GM18951 (cell line): ENCODE results near the gene PHPT1.
"Not testable (repeated sequence)": the region's sequence is repeated elsewhere in the genome, so short reads cannot be mapped to it uniquely, and the experiment has no call there.

Experiments used
- POLR2A ChIP-seq: IDR thresholded peaks from 4 replicates; pipeline ENCODE4 v1.6.1; 2011; ENCODE audit warnings: mild to moderate bottlenecking; ENCODE audit not compliant: insufficient read length, insufficient read depth; ENCODE audit errors: extremely low read depth
- in situ Hi-C: fragments of 300-500 bp; cut with MboI; formaldehyde crosslinking; loops from one replicate; pipeline ENCODE4 v1.12.0; 2022; ENCODE audit warnings: low sequenced_read_pairs, mixed read lengths, inconsistent platforms; ENCODE audit not compliant: unreplicated experiment

PHPT1 gene

DNA sequence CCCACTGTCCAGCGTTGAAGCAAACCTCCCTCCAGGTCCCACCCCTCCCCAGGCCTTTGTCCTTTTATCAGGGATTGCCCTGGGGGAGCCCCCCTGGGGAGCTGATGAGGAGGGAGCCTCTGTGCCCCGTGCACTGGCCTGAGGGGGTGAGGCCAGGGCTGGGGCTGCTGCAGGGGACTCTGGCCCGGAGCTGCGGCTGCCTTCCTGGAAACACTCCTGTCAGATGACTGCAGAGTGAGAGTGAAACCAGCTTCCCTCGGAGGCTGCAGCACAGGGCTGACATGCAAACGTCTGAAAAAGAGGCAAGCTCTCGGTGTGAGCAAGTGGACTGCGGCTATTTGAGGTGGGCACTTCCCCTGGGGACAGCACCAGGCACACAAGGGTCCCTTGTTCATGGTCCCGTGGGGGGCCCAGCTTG lies 32.5 kb downstream of the PHPT1 start:
- in situ Hi-C loops: no loop called here
- TF ChIP-seq POLR2A: no peak

DNA sequence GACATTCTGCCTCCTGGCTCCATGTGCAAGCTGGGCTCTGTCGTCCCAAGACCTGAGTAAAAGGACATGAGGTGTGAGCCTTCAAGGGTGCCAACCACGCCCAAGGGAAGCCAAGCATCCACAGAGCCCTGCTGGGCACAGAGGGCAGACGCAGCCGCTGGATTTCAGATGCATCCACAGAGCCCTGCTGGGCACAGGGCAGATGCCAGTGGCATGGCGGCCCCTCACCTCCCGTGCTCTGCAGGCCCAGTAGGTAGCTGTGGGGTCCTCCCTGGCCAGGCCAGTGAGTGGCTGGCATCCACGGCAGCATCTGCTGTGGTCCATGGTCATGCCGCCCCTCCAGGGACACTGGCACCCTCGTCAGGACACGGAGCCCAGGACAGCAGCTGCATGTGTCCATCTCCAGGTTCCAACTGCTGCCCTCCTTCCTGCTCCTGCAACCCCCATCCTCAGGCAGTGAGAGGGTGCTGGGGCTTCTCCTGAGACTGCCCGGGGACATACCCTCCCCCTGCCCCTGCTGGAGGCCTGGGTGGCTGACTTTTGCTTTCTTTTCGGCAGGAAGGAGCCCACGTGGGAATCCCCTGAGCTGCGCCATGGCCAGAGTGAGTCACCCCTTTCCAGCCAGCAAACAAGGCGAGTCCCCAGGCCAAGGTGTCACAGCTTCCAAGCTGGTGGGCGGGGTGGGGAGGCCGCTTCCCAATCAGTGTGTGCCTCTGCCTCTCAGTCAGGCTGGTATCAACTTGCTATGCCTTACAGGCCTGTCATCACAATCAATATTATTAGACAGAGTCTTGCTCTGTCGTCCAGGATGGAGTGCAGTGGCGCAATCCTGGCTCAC lies 33.1 kb downstream of the PHPT1 start:
- peak; percentile 36 for TF ChIP-seq POLR2A
- in situ Hi-C loops: no loop called here

DNA sequence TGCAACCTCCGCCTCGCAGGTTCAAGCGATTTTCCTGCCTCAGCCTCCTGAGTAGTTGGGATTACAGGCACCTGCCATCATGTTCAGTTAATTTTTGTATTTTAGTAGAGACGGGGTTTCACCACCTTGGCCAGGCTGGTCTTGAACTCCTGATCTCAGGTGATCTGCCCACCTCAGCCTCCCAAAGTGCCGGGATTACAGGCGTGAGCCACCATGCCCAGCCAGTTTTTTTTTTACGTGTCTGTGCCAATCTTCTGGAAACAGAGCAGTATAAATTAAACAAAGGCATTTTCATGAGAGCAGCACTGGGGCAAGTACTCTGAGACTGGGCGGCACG lies 33.7 kb downstream of the PHPT1 start:
- in situ Hi-C loops: not testable (repeated sequence)

DNA sequence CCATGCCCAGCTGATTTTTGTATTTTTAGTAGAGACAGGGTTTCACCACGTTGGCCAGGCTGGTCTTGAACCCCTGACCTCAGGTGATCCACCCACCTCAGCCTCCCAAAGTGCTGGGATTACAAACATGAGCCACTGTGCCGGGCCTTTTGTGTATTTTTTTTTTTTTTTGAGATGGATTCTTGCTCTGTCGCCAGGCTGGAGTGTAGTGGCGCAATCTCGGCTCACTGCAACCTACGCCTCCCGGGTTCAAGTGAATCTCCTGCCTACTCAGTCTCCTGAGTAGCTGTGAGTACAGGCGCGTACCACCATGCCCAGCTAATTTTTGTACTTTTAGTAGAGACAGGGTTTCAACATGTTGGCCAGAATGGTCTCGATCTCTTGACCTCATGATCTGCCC lies 34.5 kb downstream of the PHPT1 start:
- in situ Hi-C loops: not testable (repeated sequence)

DNA sequence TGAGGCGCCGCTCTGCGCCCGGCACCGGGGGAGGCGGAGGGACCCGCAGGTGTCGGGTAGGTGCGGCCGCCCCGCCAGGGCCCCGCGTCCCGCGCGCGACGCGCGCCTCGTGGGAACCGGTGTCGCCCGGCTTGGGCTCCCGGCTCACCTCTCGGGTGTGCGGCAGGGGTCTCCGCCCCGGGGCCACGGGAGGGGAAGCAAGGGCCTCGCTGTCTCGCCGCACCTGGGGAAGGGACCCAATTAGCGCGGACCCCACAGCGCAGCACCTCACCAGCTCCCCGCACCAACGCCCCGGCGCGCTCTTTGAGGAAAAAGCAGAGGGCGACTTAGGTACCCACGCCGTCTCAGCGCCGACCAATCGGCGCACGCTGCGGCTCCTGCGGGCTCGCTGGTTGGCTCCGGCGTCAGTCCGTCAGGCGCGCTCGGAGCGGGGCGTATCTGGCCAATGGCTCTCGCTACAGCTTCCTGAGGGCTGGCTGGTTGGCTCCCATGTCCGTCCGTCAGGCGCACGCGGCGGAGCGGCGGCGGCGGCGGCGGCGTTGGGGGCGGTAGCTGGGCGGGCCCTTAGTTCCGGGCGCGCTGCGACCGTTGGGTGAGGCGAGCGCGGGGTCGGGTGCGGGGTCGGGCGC lies 36.9 kb downstream of the PHPT1 start, which contains the start of gene TRAF2:
Gene TRAF2 (plus strand): TSS at position 567 of the 629 bp plus-strand sequence. CDS start 12,225 bp downstream, outside the sequence.
- in situ Hi-C loops: no loop called here
- TF ChIP-seq POLR2A: peak; percentile 93

DNA sequence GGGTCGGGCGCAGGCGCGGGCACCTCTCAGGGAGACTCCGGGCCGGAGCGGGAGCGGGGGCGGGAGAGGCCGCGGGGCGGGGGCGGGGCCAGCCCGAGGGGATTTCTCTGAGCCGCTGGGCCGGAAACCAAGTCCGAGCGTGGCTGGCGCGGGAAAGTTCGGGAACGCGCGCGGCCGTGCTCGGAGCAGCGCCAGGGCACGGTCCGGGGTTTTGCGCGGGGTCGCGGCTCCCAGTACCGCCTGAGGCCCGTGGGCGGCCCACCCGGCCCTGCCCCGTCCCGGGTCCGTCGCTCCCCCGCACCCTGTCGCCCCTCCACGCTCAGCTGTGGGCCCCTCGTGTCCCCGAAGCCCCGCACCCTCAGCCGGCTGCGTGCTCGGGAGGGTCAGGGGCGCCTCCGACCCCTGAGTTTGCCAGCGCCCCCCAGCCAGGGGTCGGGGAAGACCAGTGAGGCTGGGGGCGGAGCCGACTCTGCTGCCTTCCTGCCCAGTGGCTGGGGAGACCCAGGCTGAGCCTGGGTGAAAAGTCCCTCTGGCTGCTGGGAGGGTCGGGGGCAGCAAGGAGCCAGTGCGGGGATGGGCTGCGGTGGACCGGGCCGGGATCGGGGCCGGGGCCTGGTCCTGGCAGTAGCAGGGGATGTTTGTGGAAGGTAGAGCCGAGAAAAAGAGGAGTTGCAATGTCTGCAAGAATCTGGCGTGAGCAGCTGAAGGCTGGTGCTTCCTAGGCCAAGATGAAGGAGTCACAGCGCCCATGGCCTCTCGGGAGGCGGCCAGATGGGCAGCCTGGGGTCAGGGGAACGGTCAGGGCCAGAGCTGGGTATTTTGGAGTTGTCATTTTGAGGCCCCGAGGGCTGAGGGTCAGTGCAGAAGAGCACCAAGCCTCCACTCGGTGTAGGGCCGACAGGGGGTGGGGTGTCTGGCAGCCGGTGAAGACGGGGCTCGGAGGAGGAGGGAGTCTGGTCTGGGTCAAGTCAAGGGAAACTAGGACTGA lies 37.7 kb downstream of the PHPT1 start:
- peak; percentile 35 for TF ChIP-seq POLR2A
- in situ Hi-C loops: no loop called here

DNA sequence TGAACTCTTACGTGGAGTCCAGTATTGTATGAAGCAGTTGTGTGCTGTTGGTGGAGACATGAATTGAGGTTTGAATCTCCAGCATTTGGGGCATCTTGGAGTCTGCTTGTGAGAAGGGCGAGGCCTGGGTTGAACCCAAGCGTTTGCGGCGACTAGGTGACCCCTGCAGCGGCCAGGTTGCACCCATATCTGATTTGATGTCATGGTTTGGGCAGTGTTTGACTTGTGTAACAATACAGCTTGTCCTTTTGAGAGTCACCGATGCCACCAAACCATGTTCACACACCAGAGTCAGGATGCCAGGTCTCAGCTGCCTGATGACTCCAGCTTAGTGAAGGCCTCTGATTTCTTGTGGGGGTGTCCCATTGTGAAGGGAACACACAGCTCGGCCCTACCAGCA lies 39.2 kb downstream of the PHPT1 start:
- in situ Hi-C loops: no loop called here
- no peak for TF ChIP-seq POLR2A

DNA sequence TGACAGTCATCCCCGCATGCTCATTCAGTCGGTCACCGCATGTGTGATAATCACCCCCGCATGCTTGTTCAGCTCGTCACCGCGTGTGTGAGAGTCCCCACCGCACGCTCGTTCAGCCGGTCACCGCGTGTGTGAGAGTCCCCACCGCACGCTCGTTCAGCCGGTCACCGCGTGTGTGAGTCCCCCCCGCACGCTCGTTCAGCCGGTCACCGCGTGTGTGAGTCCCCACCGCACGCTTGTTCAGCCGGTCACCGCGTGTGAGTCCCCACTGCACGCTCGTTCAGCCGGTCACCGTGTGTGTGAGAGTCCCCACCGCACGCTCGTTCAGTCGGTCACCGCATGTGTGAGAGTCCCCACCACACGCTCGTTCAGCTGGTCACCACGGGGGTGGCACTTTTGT lies 40.6 kb downstream of the PHPT1 start:
- in situ Hi-C loops: no loop called here
- TF ChIP-seq POLR2A: no peak

DNA sequence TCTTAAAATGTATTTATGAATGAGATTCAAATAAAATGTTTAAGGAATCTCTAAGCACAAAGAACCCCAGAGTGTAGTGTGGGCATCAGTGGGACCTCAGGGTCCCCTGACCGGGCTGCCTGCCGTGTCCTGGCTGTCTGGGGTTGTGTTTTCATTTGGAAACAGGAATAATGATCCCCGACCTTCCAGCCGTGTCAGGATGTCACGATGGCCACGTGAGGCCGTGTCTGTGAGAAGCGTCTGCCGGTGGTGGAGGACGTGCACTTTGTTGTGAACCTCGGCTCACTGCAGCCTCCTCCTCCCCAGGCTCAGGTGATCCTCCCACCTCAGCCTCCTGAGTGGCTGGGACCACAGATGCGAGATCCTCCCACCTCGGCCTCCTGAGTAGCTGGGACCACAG lies 41.5 kb downstream of the PHPT1 start:
- TF ChIP-seq POLR2A: no peak
- in situ Hi-C loops: no loop called here

DNA sequence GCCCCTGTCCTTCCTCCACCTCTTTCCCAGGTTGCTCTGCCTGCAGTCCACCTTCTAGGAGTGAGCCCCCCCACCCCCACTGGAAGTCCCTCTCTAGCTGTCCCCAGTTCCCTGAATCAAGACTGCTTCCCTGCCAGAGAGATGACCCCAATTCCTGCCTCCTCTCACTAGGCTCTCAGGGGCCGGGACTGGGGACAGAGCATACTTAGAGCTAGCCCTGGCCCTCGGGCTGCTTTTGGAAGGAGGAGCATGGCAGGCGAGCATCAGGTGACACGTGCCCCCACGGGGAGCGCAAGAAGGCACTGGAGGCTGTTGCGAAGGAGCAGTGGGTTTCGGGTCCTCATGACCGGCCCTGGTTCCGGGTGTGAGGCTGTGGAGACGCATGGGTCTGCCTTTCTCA lies 46.8 kb downstream of the PHPT1 start:
- in situ Hi-C loops: no loop called here
- no peak for TF ChIP-seq POLR2A

DNA sequence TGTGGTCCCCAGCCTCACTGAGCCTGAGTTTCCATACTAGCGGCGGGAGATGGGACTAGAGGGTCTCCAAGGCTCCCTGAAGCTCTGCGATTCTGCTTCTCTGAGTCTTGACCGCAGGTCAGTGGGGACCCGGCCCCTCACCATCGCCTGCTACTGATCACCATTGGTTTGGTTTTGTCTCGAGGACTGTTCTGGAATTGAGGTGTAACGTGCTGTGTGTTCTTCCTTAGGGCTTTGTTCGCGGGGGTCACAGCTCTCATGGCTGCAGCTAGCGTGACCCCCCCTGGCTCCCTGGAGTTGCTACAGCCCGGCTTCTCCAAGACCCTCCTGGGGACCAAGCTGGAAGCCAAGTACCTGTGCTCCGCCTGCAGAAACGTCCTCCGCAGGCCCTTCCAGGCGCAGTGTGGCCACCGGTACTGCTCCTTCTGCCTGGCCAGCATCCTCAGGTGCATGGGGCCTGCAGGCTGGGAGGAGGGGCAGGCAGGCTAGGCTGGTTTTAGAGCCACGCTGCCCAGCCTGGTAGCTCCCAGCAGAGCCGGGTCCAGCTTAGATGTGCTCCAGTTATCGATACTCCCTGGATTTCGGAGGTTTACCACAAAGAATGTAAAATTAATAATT lies 49.4 kb downstream of the PHPT1 start:
- no peak for TF ChIP-seq POLR2A
- in situ Hi-C loops: no loop called here

DNA sequence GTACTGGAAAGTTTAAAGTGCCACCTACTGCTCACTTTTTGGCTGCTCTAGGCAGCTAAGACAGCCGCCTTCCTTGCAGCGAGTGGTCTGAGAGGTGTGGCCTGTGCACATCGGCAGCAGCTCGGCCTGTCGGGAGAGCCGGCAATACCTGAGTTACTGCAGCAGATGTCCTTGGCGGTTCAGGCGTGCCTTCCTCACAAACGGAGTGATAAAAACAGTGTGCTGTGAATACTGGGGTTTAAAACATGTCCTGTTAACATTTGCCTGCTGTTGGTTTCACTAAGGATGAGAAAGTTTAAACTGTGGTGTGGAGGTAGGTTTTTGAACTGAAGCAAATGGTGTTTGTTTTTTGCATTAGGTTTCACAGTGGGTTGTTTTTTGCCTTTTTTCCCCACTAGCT lies 50.0 kb downstream of the PHPT1 start:
- in situ Hi-C loops: no loop called here
- no peak for TF ChIP-seq POLR2A

DNA sequence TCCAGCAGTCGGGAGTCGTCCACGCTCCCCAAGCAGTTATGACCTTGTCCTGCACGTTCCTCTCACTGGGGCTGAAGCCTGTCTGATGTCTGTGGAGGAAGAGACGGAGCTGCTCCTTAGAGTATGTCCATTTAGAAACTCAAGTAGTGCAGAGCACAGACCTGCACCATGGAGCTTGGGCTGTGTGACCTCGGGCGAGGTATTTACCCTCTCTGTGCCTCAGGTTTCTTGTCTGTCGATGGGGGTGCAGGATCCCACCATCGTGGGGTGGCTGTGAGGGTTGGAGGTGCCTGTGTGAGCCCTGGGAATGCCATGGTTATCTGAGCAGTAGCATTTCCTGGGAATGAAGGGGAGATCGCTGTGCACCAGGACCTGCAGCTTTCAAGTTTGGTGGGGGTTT lies 51.3 kb downstream of the PHPT1 start:
- no peak for TF ChIP-seq POLR2A
- in situ Hi-C loops: no loop called here
